Fibroblast of lung (primary cell): ENCODE data around the gene CD151. TPM values are rescaled to one million over a fixed set of nuclear protein-coding genes. Genes with fewer than 3 reads are reported as not detected.

Experiments
- DNase-seq, 2 donors: peaks; one replicate each; pipeline versions ENCODE4 v3.0.0 to v3.0.0-alpha.2; 2010; ENCODE audit warnings: low read depth in 2 of 2
- H2AFZ ChIP-seq: 2 replicates; pipeline ENCODE4 v1.5.1; 2012; ENCODE audit warnings: low read length, control low read depth, inconsistent platforms
- H3K27ac ChIP-seq: 2 replicates; pipeline ENCODE4 v1.5.1; 2011; ENCODE audit warnings: low read length, control low read depth; ENCODE audit not compliant: insufficient read depth
- H3K27me3 ChIP-seq: 2 replicates; pipeline ENCODE4 v1.5.1; 2011; ENCODE audit warnings: mild to moderate bottlenecking, low read length; ENCODE audit not compliant: control insufficient read depth, insufficient read depth
- H3K36me3 ChIP-seq: 2 replicates; pipeline ENCODE4 v1.5.1; 2011; ENCODE audit warnings: low read length; ENCODE audit not compliant: control insufficient read depth, insufficient read depth
- H3K4me1 ChIP-seq: 2 replicates; pipeline ENCODE4 v1.5.1; 2011; ENCODE audit warnings: low read length; ENCODE audit not compliant: control insufficient read depth, insufficient read depth; ENCODE audit errors: extremely low read depth
- H3K4me2 ChIP-seq: 2 replicates; pipeline ENCODE4 v1.5.1; 2011; ENCODE audit warnings: low read length, control low read depth; ENCODE audit not compliant: insufficient read depth; ENCODE audit errors: extremely low read depth
- H3K4me3 ChIP-seq, 4 experiments: fragments of 200-600 bp in 1 of 4; sonication (generic) in 1 of 4; replicated peaks in 1 of 4; 2 replicates each; pipeline ENCODE4 v1.5.1; 2011 to 2016; ENCODE audit warnings: low read length in 4 of 4, low read depth in 3 of 4, mild to moderate bottlenecking in 3 of 4, control low read depth in 2 of 4, inconsistent platforms in 1 of 4, mixed read lengths in 1 of 4; ENCODE audit not compliant: insufficient read depth in 1 of 4; ENCODE audit errors: control extremely low read depth in 1 of 4
- H3K79me2 ChIP-seq: 2 replicates; pipeline ENCODE4 v1.5.1; 2012; ENCODE audit warnings: mild to moderate bottlenecking, low read length, inconsistent platforms; ENCODE audit not compliant: control insufficient read depth, insufficient read depth
- H3K9ac ChIP-seq: 2 replicates; pipeline ENCODE4 v1.5.1; 2011; ENCODE audit warnings: mild to moderate bottlenecking, low read length, control low read depth; ENCODE audit not compliant: insufficient read depth
- H3K9me3 ChIP-seq: 2 replicates; pipeline ENCODE4 v1.5.1; 2012; ENCODE audit warnings: low read depth, low read length; ENCODE audit not compliant: control insufficient read depth, insufficient read depth
- H4K20me1 ChIP-seq: 2 replicates; pipeline ENCODE4 v1.5.1; 2011; ENCODE audit warnings: low read length; ENCODE audit not compliant: control insufficient read depth, insufficient read depth; ENCODE audit errors: extremely low read depth
- EZH2 ChIP-seq: IDR thresholded peaks from 2 replicates; pipeline ENCODE4 v1.5.1; 2012; ENCODE audit warnings: low read length, control low read depth, mild to moderate bottlenecking; ENCODE audit errors: missing control alignments
- polyA minus RNA-seq: library from RNA; depleted of rRNA, polyadenylated mRNA; stranded (reverse); fragments of >200 nt; gene quantifications from 2 replicates; pipeline ENCODE4 v1.2.3, GENCODE V29; 2011; ENCODE audit warnings: low replicate concordance
- polyA plus RNA-seq, 2 donors: library from polyadenylated mRNA; depleted of rRNA in 1 of 2; stranded (reverse) in 1 of 2; unstranded in 1 of 2; fragments of >200 nt; gene quantifications; 2 replicates each; pipeline ENCODE4 v1.2.1, GENCODE V29; 2011 to 2012; ENCODE audit warnings: missing spikeins in 1 of 2
- total RNA-seq: library from RNA; depleted of rRNA; stranded (reverse); fragments of >200 nt; gene quantifications from 2 replicates; pipeline ENCODE4 v1.2.1, GENCODE V29; 2014
- TF ChIP-seq, protein P1 (sequence below), 2 donors: IDR thresholded peaks in 1 of 2; conservative IDR thresholded peaks in 1 of 2; 1 replicate in 1 of 2; 2 replicates in 1 of 2; pipeline ENCODE4 v1.5.1; 2011 to 2012; ENCODE audit warnings: low read length in 2 of 2, control low read depth in 1 of 2, inconsistent platforms in 1 of 2, low read depth in 1 of 2, mild to moderate bottlenecking in 1 of 2

The CD151 gene
- total RNA-seq (408 and 547 TPM in 2 replicates), polyA plus RNA-seq (711 and 748 TPM in 2 replicates), polyA minus RNA-seq (953 and 983 TPM in 2 replicates)
- 822 and 945 TPM in 2 replicates for polyA plus RNA-seq (2012)

DNA sequence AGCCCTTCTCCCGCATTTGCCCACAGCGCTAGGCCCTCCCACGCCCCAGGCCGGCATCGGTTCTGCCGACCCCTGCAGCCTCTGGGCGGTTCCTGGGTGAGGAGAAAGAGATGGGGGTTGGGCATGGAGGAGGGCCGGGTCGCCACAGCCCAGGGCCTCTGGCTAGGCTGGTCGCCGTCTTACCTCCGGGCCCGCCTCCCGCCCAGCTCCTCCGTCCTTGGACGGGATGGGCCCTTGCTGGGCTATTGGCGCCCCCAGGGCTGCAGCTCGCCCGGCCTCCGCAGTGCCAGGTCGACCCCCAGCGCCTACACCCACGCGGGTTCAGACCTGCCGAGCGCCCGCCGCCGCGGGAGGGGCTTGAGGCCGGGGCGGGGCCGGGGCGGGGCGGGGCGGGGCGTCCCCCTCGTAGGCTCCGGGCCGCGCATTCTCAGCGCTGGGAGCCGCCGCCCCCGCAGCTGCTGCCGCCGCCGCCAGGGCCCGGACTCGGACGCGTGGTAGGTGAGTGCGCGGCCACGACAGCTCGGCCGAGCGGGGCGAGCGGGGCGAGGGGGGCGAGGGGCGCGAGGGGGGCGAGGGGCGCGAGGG, at the start of gene CD151:
Gene CD151, plus strand, starts transcription at position 424 of the 585 bp plus-strand sequence. CDS start 3,118 bp downstream, outside the sequence.
- Histone ChIP-seq H3K27me3 (no peaks in the 10 kb centered on the region), H3K36me3 (peaks cover 17% of the 10 kb centered on the region), H3K4me1 (peaks cover 35% of the 10 kb centered on the region), H3K4me3 (peak within 1 kb of the TSS; percentile 75 to 83 (median 78)), H3K4me2 (peak within 1 kb of the TSS; percentile 93), H3K79me2 (peaks cover 36% of the 10 kb centered on the region), H3K9ac (peak within 1 kb of the TSS; percentile 74), H4K20me1 (no peaks in the 10 kb centered on the region), H2AFZ (no peak within 1 kb of the TSS), H3K27ac (peak within 1 kb of the TSS; percentile 85), H3K9me3 (no peaks in the 10 kb centered on the region)
- DNase-seq, result peak in 1 of 2 donors; percentile 65
- TF ChIP-seq EZH2, result no peak
- TF ChIP-seq, protein P1, sequence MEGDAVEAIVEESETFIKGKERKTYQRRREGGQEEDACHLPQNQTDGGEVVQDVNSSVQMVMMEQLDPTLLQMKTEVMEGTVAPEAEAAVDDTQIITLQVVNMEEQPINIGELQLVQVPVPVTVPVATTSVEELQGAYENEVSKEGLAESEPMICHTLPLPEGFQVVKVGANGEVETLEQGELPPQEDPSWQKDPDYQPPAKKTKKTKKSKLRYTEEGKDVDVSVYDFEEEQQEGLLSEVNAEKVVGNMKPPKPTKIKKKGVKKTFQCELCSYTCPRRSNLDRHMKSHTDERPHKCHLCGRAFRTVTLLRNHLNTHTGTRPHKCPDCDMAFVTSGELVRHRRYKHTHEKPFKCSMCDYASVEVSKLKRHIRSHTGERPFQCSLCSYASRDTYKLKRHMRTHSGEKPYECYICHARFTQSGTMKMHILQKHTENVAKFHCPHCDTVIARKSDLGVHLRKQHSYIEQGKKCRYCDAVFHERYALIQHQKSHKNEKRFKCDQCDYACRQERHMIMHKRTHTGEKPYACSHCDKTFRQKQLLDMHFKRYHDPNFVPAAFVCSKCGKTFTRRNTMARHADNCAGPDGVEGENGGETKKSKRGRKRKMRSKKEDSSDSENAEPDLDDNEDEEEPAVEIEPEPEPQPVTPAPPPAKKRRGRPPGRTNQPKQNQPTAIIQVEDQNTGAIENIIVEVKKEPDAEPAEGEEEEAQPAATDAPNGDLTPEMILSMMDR (conservative IDR thresholded peaks at IDR 0.05 in 1 of 2, IDR thresholded peaks at IDR 0.05 in 1 of 2; ENCODE audit: low read depth in 1 of 2, low read length in 2 of 2), result no peak

DNA sequence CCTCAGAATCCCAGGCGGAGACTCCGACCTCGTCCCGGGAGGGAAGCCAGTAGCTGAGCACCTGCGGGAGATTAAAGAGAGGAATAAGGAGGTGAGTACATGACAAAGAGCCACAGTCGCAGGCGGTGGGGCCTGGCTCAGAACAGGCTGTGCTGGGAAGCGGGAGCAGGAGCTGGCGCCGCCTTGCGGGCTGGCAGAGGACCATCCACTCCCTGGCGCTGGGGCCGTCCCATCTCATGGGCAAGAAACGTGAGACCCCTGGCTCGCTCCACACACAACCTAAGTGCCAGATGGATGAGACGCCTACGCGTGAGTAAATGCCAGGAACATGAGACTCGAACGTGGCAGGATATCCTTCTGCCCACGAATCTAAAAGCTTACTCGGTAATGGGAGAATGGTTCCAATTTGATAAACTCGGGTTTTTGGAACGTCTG, 49.2 kb upstream of the CD151 start:
- no peak overlapping the region for H3K9ac ChIP-seq
- H3K36me3 ChIP-seq, result peaks cover 8% of the 10 kb centered on the region
- peak; percentile 81 to 91 for DNase-seq
- peak overlapping the region; percentile 51 for H3K27ac ChIP-seq
- H2AFZ ChIP-seq, result no peak overlapping the region
- peaks cover 4% of the 10 kb centered on the region for H3K4me1 ChIP-seq
- peak overlapping the region in 1 of 4 experiments; percentile 27 for H3K4me3 ChIP-seq
- H3K27me3 ChIP-seq, result no peaks in the 10 kb centered on the region
- H3K4me2 ChIP-seq, result peak overlapping the region; percentile 76
- no peaks in the 10 kb centered on the region for H4K20me1 ChIP-seq
- peaks cover 4% of the 10 kb centered on the region for H3K79me2 ChIP-seq
- TF ChIP-seq EZH2, result no peak
- TF ChIP-seq, protein P1 (conservative IDR thresholded peaks at IDR 0.05 in 1 of 2, IDR thresholded peaks at IDR 0.05 in 1 of 2; ENCODE audit: low read depth in 1 of 2, low read length in 2 of 2), result peak; percentile 75 to 91
- no peaks in the 10 kb centered on the region for H3K9me3 ChIP-seq

DNA sequence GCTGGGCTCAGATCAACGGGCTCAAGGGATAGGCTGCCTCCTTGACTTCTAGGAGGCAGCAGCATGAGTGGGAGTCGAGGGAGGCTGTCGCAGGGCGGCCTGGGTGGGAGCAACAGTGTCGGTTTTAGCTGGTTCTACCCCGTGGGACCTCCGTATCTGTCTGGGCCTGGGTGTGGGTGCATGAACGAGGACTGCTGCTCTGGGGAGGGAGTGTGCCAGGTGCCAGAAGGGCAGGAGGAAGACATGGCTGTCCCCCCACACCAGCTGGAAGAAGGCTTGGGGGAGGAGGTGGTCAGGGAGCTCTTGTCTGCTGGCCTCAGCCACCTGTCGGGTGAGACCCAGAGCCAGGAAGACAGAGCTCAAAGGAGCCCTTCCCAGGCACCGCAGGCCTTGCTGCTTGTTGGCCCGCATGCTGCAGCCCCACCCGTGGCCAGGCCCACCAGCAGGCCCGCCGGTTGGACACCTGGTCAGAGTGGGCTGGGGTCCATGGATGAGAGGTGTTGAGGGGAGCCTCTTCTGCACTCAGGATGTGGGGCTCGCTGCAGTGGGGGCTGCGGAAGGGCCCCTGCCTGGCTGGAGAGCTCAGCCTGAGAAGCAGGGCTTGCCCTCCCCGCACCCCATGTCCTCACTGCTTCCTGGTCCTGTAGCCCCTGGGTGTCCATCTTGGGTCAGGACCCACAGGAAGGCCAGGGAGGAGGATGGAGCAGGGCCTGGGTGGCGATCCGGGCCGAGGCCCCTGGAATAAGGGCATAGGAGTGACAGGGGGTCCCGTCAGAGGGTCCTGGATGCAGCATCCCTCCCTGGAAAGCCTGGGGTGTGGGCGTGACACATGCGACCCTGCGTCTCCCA, 46.3 kb upstream of the CD151 start:
- TF ChIP-seq, protein P1 (conservative IDR thresholded peaks at IDR 0.05 in 1 of 2, IDR thresholded peaks at IDR 0.05 in 1 of 2; ENCODE audit: low read depth in 1 of 2, low read length in 2 of 2), result no peak
- no peak for TF ChIP-seq EZH2
- H3K9me3 ChIP-seq, result no peaks in the 10 kb centered on the region
- no peaks in the 10 kb centered on the region for H4K20me1 ChIP-seq
- H2AFZ ChIP-seq, result no peak overlapping the region
- H3K79me2 ChIP-seq, result no peaks in the 10 kb centered on the region
- no peaks in the 10 kb centered on the region for H3K27me3 ChIP-seq
- H3K9ac ChIP-seq, result no peak overlapping the region
- no peak overlapping the region for H3K4me3 ChIP-seq
- H3K4me1 ChIP-seq, result peaks cover 4% of the 10 kb centered on the region
- H3K36me3 ChIP-seq, result peaks cover 3% of the 10 kb centered on the region
- no peak overlapping the region for H3K27ac ChIP-seq
- DNase-seq, result no peak
- H3K4me2 ChIP-seq, result no peak overlapping the region
